ENCODE data around the gene KCNMB2.

The KCNMB2 gene

GRCh38 chr3:178754852-178755510 is 218.7 kb downstream of the KCNMB2 start:
- DNase-seq (ENCODE audit: low spot score), result no peak

- DNase-seq (ENCODE audit: low spot score), result no peak
These were observed 224.8 kb downstream of the KCNMB2 start for GRCh38 chr3:178761024-178761423.

GRCh38 chr3:178761461-178761860 is 225.2 kb downstream of the KCNMB2 start:
- DNase-seq (ENCODE audit: low spot score), result no peak

- no peak for DNase-seq (ENCODE audit: low spot score)
These were observed 226.1 kb downstream of the KCNMB2 start for GRCh38 chr3:178762385-178762784.

GRCh38 chr3:178765472-178765871 is 229.2 kb downstream of the KCNMB2 start:
- DNase-seq (ENCODE audit: low spot score), result no peak

GRCh38 chr3:178767581-178767980 is 231.3 kb downstream of the KCNMB2 start:
- no peak for DNase-seq (ENCODE audit: low spot score)

GRCh38 chr3:178768072-178768864 is 232.0 kb downstream of the KCNMB2 start:
- no peak for DNase-seq (ENCODE audit: low spot score)

- DNase-seq (ENCODE audit: low spot score), result no peak
These were observed 235.3 kb downstream of the KCNMB2 start for GRCh38 chr3:178771511-178771910.

GRCh38 chr3:178772746-178773145 is 236.5 kb downstream of the KCNMB2 start:
- no peak for DNase-seq (ENCODE audit: low spot score)

GRCh38 chr3:178773358-178773757 is 237.1 kb downstream of the KCNMB2 start:
- DNase-seq (ENCODE audit: low spot score), result no peak

GRCh38 chr3:178777718-178778411 is 241.6 kb downstream of the KCNMB2 start:
- no peak for DNase-seq (ENCODE audit: low spot score)

- DNase-seq (ENCODE audit: low spot score), result no peak
These were observed 242.4 kb downstream of the KCNMB2 start for GRCh38 chr3:178778589-178778988.

- no peak for DNase-seq (ENCODE audit: low spot score)
These were observed 249.7 kb downstream of the KCNMB2 start for GRCh38 chr3:178785961-178786360.

GRCh38 chr3:178787960-178788359 is 251.7 kb downstream of the KCNMB2 start:
- DNase-seq (ENCODE audit: low spot score), result no peak

- DNase-seq (ENCODE audit: low spot score), result no peak
These were observed 258.5 kb downstream of the KCNMB2 start for GRCh38 chr3:178794711-178795110.

GRCh38 chr3:178795349-178795748 is 259.1 kb downstream of the KCNMB2 start:
- DNase-seq (ENCODE audit: low spot score), result no peak

- DNase-seq (ENCODE audit: low spot score), result no peak
These were observed 266.0 kb downstream of the KCNMB2 start for GRCh38 chr3:178802259-178802658.

GRCh38 chr3:178802993-178803693 is 266.9 kb downstream of the KCNMB2 start:
- DNase-seq (ENCODE audit: low spot score), result no peak

GRCh38 chr3:178804606-178805005 is 268.4 kb downstream of the KCNMB2 start:
- DNase-seq (ENCODE audit: low spot score), result no peak

GRCh38 chr3:178805741-178806140 is 269.5 kb downstream of the KCNMB2 start:
- no peak for DNase-seq (ENCODE audit: low spot score)

- no peak for DNase-seq (ENCODE audit: low spot score)
These were observed 270.4 kb downstream of the KCNMB2 start for GRCh38 chr3:178806651-178807050.

- DNase-seq (ENCODE audit: low spot score), result no peak
These were observed 271.5 kb downstream of the KCNMB2 start for GRCh38 chr3:178807694-178808093.

All from left forelimb (tissue), 1 donor.